Upper lobe of left lung (tissue), 4 donors: ENCODE results near the gene ATXN1.

Experiments used
- EP300 ChIP-seq, 4 donors: sonication (generic); formaldehyde crosslinking; IDR thresholded peaks; one replicate each; pipeline ENCODE4 v1.5.1; 2017; ENCODE audit warnings: antibody characterized with exemption in 4 of 4, control low read depth in 2 of 4
- POLR2A ChIP-seq, 4 donors: fragments of 450-650 bp; IDR thresholded peaks; one replicate each; pipeline ENCODE4 v1.5.1; 2016 to 2017; ENCODE audit warnings: antibody characterized with exemption in 4 of 4, mild to moderate bottlenecking in 2 of 4
- TF ChIP-seq, protein P1 (sequence below), 6 experiments: fragments of 450-650 bp in 4 of 6; fragments of 200-600 bp in 2 of 6; sonication (generic) in 2 of 6; IDR thresholded peaks; one replicate each; pipeline ENCODE4 v1.5.1; 2016 to 2019; ENCODE audit warnings: antibody characterized with exemption in 6 of 6

DNA sequence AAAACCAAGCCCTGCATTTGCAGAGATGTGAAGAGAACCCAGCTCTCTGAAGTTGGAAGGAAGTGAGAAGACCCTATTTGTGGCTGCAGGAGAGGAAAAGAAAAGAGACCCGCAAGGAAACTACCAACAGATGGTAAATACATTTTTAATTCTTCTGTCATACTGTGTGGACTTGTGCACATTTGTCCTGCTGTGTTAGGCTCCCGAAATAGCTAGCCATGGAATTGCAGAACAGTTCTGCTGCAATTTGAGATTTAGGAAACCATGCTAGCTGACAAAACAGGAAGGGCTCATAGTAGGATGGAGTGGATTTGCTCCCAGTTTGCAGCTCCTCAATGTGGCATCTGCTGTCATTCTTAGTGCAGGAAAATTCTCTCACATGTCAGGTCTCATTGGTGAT is 12.1 kb upstream of the ATXN1 start:
- TF ChIP-seq POLR2A (IDR thresholded peaks at IDR 0.05) (no peak), EP300 (IDR thresholded peaks at IDR 0.05) (no peak)
- TF ChIP-seq, protein P1, sequence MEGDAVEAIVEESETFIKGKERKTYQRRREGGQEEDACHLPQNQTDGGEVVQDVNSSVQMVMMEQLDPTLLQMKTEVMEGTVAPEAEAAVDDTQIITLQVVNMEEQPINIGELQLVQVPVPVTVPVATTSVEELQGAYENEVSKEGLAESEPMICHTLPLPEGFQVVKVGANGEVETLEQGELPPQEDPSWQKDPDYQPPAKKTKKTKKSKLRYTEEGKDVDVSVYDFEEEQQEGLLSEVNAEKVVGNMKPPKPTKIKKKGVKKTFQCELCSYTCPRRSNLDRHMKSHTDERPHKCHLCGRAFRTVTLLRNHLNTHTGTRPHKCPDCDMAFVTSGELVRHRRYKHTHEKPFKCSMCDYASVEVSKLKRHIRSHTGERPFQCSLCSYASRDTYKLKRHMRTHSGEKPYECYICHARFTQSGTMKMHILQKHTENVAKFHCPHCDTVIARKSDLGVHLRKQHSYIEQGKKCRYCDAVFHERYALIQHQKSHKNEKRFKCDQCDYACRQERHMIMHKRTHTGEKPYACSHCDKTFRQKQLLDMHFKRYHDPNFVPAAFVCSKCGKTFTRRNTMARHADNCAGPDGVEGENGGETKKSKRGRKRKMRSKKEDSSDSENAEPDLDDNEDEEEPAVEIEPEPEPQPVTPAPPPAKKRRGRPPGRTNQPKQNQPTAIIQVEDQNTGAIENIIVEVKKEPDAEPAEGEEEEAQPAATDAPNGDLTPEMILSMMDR (IDR thresholded peaks at IDR 0.05) = no peak
